Type B pancreatic cell (in vitro differentiated cells): ENCODE data around the gene GAS2. TPM values are rescaled to one million over a fixed set of nuclear protein-coding genes. Genes with fewer than 3 reads are reported as not detected.

Source experiments
- DNase-seq: peaks from one replicate; pipeline ENCODE4 v3.0.0; 2021; ENCODE audit warnings: mixed read lengths; ENCODE audit not compliant: unreplicated experiment; ENCODE audit errors: extremely low spot score
- H3K27ac Mint-ChIP-seq: 2 replicates; pipeline ENCODE4 v1.8.0; 2021; ENCODE audit warnings: mild to moderate bottlenecking, mixed read lengths
- H3K27me3 Mint-ChIP-seq: 2 replicates; pipeline ENCODE4 v1.8.0; 2021; ENCODE audit warnings: mixed read lengths
- H3K36me3 Mint-ChIP-seq: 2 replicates; pipeline ENCODE4 v1.8.0; 2021; ENCODE audit warnings: mixed read lengths
- H3K4me1 Mint-ChIP-seq: one replicate; pipeline ENCODE4 v1.8.0; 2021; ENCODE audit warnings: mixed read lengths; ENCODE audit not compliant: unreplicated experiment
- H3K4me3 Mint-ChIP-seq: 2 replicates; pipeline ENCODE4 v1.8.0; 2021; ENCODE audit warnings: mild to moderate bottlenecking, mixed read lengths
- H3K9me3 Mint-ChIP-seq: 2 replicates; pipeline ENCODE4 v1.8.0; 2021; ENCODE audit warnings: mixed read lengths
- total RNA-seq: library from RNA; stranded (reverse); gene quantifications from 2 replicates; pipeline ENCODE4 v1.2.1, GENCODE V29; 2021; ENCODE audit warnings: low replicate concordance
- TF ChIP-seq, protein P1 (sequence below): fragments of 200-600 bp; sonication (generic); conservative IDR thresholded peaks from 2 replicates; pipeline ENCODE4 v1.5.0; 2021; ENCODE audit warnings: antibody characterized with exemption, mild to moderate bottlenecking

Gene GAS2
- total RNA-seq, 1 donor from 2014 or later, result 15.6 TPM

DNA sequence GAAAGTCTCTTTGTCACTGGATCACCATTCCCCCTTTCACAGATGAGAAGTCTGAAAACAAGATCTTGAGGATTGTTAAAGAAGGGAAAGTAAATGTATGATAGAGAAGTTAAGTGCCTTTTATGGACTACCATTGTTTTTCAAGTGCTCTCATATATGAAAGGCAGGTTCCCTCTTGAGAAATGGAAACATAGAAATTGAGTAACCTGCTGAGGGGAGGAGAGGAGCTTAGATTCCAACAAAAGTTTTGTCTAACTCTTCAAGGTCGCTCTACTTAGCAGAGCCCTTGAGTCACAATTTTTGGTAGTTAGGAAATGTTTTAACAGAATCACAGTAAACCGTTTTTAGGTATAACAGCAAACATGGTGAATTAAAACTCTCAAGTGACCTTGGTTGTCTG lies 83.1 kb downstream of the GAS2 start:
- Mint-ChIP-seq H3K36me3 (no peaks in the 10 kb centered on the region), H3K4me1 (peaks cover 4% of the 10 kb centered on the region), H3K9me3 (peaks cover 4% of the 10 kb centered on the region), H3K27me3 (no peaks in the 10 kb centered on the region), H3K27ac (no peak overlapping the region), H3K4me3 (no peak overlapping the region)
- no peak for DNase-seq
- TF ChIP-seq, protein P1, sequence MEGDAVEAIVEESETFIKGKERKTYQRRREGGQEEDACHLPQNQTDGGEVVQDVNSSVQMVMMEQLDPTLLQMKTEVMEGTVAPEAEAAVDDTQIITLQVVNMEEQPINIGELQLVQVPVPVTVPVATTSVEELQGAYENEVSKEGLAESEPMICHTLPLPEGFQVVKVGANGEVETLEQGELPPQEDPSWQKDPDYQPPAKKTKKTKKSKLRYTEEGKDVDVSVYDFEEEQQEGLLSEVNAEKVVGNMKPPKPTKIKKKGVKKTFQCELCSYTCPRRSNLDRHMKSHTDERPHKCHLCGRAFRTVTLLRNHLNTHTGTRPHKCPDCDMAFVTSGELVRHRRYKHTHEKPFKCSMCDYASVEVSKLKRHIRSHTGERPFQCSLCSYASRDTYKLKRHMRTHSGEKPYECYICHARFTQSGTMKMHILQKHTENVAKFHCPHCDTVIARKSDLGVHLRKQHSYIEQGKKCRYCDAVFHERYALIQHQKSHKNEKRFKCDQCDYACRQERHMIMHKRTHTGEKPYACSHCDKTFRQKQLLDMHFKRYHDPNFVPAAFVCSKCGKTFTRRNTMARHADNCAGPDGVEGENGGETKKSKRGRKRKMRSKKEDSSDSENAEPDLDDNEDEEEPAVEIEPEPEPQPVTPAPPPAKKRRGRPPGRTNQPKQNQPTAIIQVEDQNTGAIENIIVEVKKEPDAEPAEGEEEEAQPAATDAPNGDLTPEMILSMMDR, result no peak

DNA sequence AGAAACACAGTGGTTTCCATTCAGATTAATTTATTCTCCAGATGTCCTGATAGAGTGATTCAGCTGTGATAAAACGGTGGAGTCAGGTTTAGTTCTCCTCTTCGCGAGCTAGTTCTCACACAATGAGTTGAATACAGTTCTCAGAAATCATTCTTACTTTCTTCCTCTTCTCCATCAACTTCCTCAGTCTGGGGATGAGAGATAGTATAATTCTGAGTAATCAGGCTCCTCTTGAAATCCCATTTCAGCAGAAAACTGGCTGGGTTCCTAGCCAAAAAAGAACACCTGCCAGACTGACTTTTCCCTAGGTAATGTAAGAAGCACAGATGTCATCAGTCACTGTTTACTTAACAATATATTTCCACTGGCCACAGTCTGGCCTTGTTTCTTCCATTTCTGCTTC lies 86.5 kb downstream of the GAS2 start:
- peaks cover 4% of the 10 kb centered on the region for H3K4me1 Mint-ChIP-seq
- no peaks in the 10 kb centered on the region for H3K36me3 Mint-ChIP-seq
- H3K4me3 Mint-ChIP-seq, result no peak overlapping the region
- no peaks in the 10 kb centered on the region for H3K9me3 Mint-ChIP-seq
- no peak for DNase-seq
- TF ChIP-seq, protein P1, result no peak
- H3K27me3 Mint-ChIP-seq, result no peaks in the 10 kb centered on the region
- no peak overlapping the region for H3K27ac Mint-ChIP-seq

DNA sequence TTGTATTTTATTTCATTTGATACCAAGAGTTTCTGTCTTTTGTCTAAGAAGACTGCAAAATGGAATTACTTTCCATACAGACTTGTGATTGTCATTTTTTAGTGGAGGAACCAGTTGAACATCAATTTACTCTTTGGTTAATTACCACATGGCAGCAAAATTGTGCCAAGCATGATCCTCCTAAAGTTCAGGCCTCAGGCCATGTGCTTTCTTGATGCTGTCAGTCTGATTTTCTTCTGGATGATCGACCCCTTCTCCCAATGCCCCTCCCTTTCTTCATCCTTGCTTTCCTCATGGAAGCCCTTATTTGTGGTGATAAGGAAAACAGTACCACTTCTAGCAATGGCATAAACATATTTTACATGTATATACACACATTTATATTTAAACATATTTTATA lies 87.0 kb downstream of the GAS2 start:
- peaks cover 4% of the 10 kb centered on the region for H3K4me1 Mint-ChIP-seq
- DNase-seq, result no peak
- no peak overlapping the region for H3K4me3 Mint-ChIP-seq
- H3K27ac Mint-ChIP-seq, result no peak overlapping the region
- H3K27me3 Mint-ChIP-seq, result no peaks in the 10 kb centered on the region
- TF ChIP-seq, protein P1, result no peak
- H3K9me3 Mint-ChIP-seq, result no peaks in the 10 kb centered on the region
- no peaks in the 10 kb centered on the region for H3K36me3 Mint-ChIP-seq

DNA sequence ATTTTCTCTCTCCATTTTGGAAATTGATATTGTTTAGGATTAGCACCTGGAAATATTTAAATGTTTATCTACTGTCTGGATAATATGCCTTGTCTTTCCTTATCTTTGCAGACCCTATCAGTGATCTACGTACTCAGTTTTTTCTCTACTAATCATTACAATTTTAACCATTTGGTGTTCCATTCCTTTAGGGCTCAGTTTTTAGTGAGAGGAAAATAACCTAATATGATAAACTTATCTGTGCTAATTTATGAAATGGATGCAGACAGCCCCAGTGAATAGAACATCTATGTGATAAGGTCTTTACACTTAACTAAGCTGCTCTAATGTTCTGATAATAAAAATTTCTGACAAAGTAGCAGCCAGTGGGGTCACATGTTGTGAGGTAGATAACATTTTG lies 94.7 kb downstream of the GAS2 start:
- TF ChIP-seq, protein P1, result no peak
- no peak for DNase-seq
- no peaks in the 10 kb centered on the region for H3K36me3 Mint-ChIP-seq
- H3K27ac Mint-ChIP-seq, result no peak overlapping the region
- H3K27me3 Mint-ChIP-seq, result no peaks in the 10 kb centered on the region
- H3K4me1 Mint-ChIP-seq, result no peaks in the 10 kb centered on the region
- no peak overlapping the region for H3K4me3 Mint-ChIP-seq
- H3K9me3 Mint-ChIP-seq, result no peaks in the 10 kb centered on the region

DNA sequence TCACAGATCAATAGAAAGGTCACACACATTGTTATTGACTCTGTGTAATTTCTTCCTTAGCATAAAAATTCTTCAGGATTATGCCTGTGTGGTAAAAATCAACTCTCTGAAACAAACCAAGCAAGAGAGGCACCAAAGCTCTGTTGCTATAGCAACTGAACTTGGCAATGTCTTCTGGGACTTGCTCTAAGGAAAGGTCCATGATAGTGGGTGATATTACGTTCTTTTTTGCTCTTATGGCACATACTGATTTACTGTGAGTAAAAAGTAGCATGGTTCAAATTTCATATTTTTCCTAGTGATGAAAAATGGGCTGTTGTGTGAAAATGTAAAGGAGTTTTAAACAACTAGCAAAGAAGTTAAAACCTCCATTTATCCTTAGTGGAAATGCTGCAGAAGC lies 96.8 kb downstream of the GAS2 start:
- TF ChIP-seq, protein P1, result no peak
- H3K27me3 Mint-ChIP-seq, result no peaks in the 10 kb centered on the region
- H3K36me3 Mint-ChIP-seq, result no peaks in the 10 kb centered on the region
- no peak for DNase-seq
- H3K4me3 Mint-ChIP-seq, result no peak overlapping the region
- H3K4me1 Mint-ChIP-seq, result no peaks in the 10 kb centered on the region
- no peak overlapping the region for H3K27ac Mint-ChIP-seq
- no peaks in the 10 kb centered on the region for H3K9me3 Mint-ChIP-seq

DNA sequence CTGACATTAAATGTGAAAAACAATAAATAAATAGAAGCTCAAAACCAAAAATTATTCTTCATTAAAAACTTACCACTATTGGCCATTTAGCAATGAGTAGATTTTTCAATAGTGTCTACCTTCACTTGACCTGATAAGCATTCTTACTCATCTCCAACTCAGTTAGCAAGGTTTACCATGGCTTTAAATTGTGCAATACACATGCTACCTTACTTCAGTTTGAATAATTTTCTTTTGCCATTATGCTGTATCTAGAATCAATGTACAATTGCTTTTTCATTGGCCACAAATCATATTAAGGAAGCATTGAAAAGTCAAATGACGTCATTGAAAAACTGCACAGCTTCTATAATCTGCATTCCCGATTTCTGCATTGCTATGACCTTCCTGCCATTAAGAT lies 98.3 kb downstream of the GAS2 start:
- TF ChIP-seq, protein P1, result no peak
- no peaks in the 10 kb centered on the region for H3K4me1 Mint-ChIP-seq
- H3K4me3 Mint-ChIP-seq, result no peak overlapping the region
- H3K9me3 Mint-ChIP-seq, result peaks cover 3% of the 10 kb centered on the region
- H3K36me3 Mint-ChIP-seq, result no peaks in the 10 kb centered on the region
- H3K27me3 Mint-ChIP-seq, result no peaks in the 10 kb centered on the region
- DNase-seq, result no peak
- H3K27ac Mint-ChIP-seq, result no peak overlapping the region
